WTC11 (cell line): Measurements from ENCODE around the gene NAV2. TPM values are rescaled to one million over a fixed set of nuclear protein-coding genes. Genes with fewer than 3 reads are reported as not detected.

ENCODE experiments used
- ATAC-seq: fragments of 200-7000 bp; cut with Tn5 transposase; 2 replicates; pipeline ENCODE4 v1.10.0; 2021; ENCODE audit warnings: mild to moderate bottlenecking, moderate library complexity
- CTCF ChIA-PET: fragments of 300-600 bp; sonication (Branson Sonifier 250); formaldehyde crosslinking; loops from one replicate; lab custom pipeline; 2021; ENCODE audit warnings: antibody characterized with exemption; lab: Charles Lee
- POLR2A ChIA-PET: fragments of 350-600 bp; sonication (Branson Sonifier 250); formaldehyde crosslinking; loops from one replicate; lab custom pipeline; 2021; ENCODE audit warnings: antibody characterized with exemption; lab: Charles Lee
- DNase-seq: peaks from one replicate; pipeline ENCODE4 v3.0.0; 2021; ENCODE audit warnings: low spot score
- H3K27ac Mint-ChIP-seq: 2 replicates; pipeline ENCODE4 v1.8.0; 2021; ENCODE audit warnings: mixed read lengths
- H3K27me3 Mint-ChIP-seq: 2 replicates; pipeline ENCODE4 v1.8.0; 2021; ENCODE audit warnings: low read depth, mild to moderate bottlenecking, moderate library complexity, mixed read lengths
- H3K36me3 Mint-ChIP-seq: 2 replicates; pipeline ENCODE4 v1.8.0; 2021; ENCODE audit warnings: mixed read lengths
- H3K4me1 Mint-ChIP-seq: 2 replicates; pipeline ENCODE4 v1.8.0; 2022; ENCODE audit warnings: mixed read lengths
- H3K4me3 Mint-ChIP-seq: 2 replicates; pipeline ENCODE4 v1.8.0; 2021; ENCODE audit warnings: mild to moderate bottlenecking, moderate library complexity, mixed read lengths
- H3K9me3 Mint-ChIP-seq: 2 replicates; pipeline ENCODE4 v1.8.0; 2021; ENCODE audit warnings: mixed read lengths
- ARID4B ChIP-seq: sonication (generic); formaldehyde crosslinking; IDR thresholded peaks from 2 replicates; pipeline ENCODE4 v1.8.0; 2023; ENCODE audit warnings: missing genetic modification reagents, mild to moderate bottlenecking, borderline replicate concordance
- EMX1 ChIP-seq: fragments of 250-450 bp; sonication (Bioruptor Pico); IDR thresholded peaks from 2 replicates; pipeline ENCODE4 v1.8.0; 2021; ENCODE audit warnings: mild to moderate bottlenecking
- FOXJ3 ChIP-seq: sonication (generic); formaldehyde crosslinking; IDR thresholded peaks from 2 replicates; pipeline ENCODE4 v1.9.0; 2021; ENCODE audit warnings: missing genetic modification reagents, mild to moderate bottlenecking, borderline replicate concordance
- GTF2I ChIP-seq: fragments of 250-450 bp; sonication (Bioruptor Pico); conservative IDR thresholded peaks from 2 replicates; pipeline ENCODE4 v1.4.0; 2021; ENCODE audit warnings: mild to moderate bottlenecking
- JUN ChIP-seq: sonication (generic); formaldehyde crosslinking; IDR thresholded peaks from 2 replicates; pipeline ENCODE4 v1.8.0; 2023; ENCODE audit warnings: mild to moderate bottlenecking, missing genetic modification reagents
- NR1H2 ChIP-seq: sonication (generic); formaldehyde crosslinking; IDR thresholded peaks from 2 replicates; pipeline ENCODE4 v1.9.0; 2021; ENCODE audit warnings: mild to moderate bottlenecking, moderate library complexity, missing genetic modification reagents
- OVOL2 ChIP-seq: fragments of 250-450 bp; sonication (Bioruptor Pico); IDR thresholded peaks from 2 replicates; pipeline ENCODE4 v1.9.0; 2021; ENCODE audit warnings: mild to moderate bottlenecking, borderline replicate concordance
- RELA ChIP-seq: sonication (generic); formaldehyde crosslinking; IDR thresholded peaks from 2 replicates; pipeline ENCODE4 v1.8.1; 2022; ENCODE audit warnings: missing genetic modification reagents, mild to moderate bottlenecking, borderline replicate concordance
- RORB ChIP-seq: fragments of 250-450 bp; sonication (Bioruptor Pico); IDR thresholded peaks from 2 replicates; pipeline ENCODE4 v1.9.0; 2021; ENCODE audit warnings: mild to moderate bottlenecking
- STAT6 ChIP-seq: sonication (generic); formaldehyde crosslinking; conservative IDR thresholded peaks from 2 replicates; pipeline ENCODE4 v1.8.1; 2023; ENCODE audit warnings: mild to moderate bottlenecking, low read depth, missing genetic modification reagents, moderate library complexity
- TCF7 ChIP-seq: sonication (generic); formaldehyde crosslinking; IDR thresholded peaks from 2 replicates; pipeline ENCODE4 v1.8.0; 2022; ENCODE audit warnings: mild to moderate bottlenecking, low read depth, missing genetic modification reagents, moderate library complexity
- total RNA-seq: library from RNA; stranded (reverse); gene quantifications from 3 replicates; pipeline ENCODE4 v1.2.3, GENCODE V29; 2021
- TF ChIP-seq, protein P1 (sequence below): sonication (generic); formaldehyde crosslinking; IDR thresholded peaks from 2 replicates; pipeline ENCODE4 v1.8.1; 2022; ENCODE audit warnings: low read depth, missing genetic modification reagents, borderline replicate concordance
- TF ChIP-seq, protein P2 (sequence below): fragments of 250-450 bp; sonication (Bioruptor Pico); IDR thresholded peaks from 2 replicates; pipeline ENCODE4 v1.9.0; 2021; ENCODE audit warnings: mild to moderate bottlenecking
- TF ChIP-seq, protein P3 (sequence below): sonication (generic); formaldehyde crosslinking; IDR thresholded peaks from 2 replicates; pipeline ENCODE4 v1.8.1; 2023; ENCODE audit warnings: mild to moderate bottlenecking, missing genetic modification reagents

The NAV2 gene
- total RNA-seq, 1 experiment from 2014 or later: 42.8 TPM

DNA sequence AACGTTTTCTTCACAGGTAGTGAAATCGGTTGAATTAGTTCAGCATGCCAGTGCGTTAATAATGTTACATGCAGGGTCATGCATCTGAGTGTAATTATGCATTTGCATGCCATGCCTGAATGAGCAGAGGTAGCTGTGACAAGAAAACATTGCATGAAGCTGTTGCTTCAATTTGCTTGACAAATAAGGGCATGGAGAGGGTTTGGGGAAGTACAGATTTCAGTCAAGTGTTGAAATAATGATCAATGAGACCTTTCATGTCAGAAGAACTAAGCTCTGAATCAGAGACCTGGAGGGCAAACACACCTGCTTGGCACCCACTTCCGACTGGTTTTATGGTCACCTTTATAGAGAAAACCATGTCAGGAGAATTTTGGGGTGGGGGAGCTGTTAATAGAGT, 226.2 kb downstream of the NAV2 start:
- Mint-ChIP-seq H3K4me1 (peaks cover 11% of the 10 kb centered on the region), H3K36me3 (peaks cover 14% of the 10 kb centered on the region), H3K4me3 (no peak overlapping the region), H3K9me3 (no peaks in the 10 kb centered on the region), H3K27ac (no peak overlapping the region), H3K27me3 (no peaks in the 10 kb centered on the region)
- POLR2A ChIA-PET: no interaction called here
- ATAC-seq (no peak), DNase-seq (no peak)
- TF ChIP-seq STAT6 (CRISPR knock-in tag) (no peak), NR1H2 (CRISPR knock-in tag) (no peak), RORB (CRISPR knock-in tag) (no peak), GTF2I (CRISPR knock-in tag) (no peak), ARID4B (CRISPR knock-in tag) (no peak), FOXJ3 (CRISPR knock-in tag) (no peak), EMX1 (CRISPR knock-in tag) (no peak), RELA (CRISPR knock-in tag) (no peak), TCF7 (CRISPR knock-in tag) (no peak), JUN (CRISPR knock-in tag) (no peak), OVOL2 (CRISPR knock-in tag) (no peak)
- TF ChIP-seq, protein P1, sequence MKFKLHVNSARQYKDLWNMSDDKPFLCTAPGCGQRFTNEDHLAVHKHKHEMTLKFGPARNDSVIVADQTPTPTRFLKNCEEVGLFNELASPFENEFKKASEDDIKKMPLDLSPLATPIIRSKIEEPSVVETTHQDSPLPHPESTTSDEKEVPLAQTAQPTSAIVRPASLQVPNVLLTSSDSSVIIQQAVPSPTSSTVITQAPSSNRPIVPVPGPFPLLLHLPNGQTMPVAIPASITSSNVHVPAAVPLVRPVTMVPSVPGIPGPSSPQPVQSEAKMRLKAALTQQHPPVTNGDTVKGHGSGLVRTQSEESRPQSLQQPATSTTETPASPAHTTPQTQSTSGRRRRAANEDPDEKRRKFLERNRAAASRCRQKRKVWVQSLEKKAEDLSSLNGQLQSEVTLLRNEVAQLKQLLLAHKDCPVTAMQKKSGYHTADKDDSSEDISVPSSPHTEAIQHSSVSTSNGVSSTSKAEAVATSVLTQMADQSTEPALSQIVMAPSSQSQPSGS: no peak
- TF ChIP-seq, protein P2, sequence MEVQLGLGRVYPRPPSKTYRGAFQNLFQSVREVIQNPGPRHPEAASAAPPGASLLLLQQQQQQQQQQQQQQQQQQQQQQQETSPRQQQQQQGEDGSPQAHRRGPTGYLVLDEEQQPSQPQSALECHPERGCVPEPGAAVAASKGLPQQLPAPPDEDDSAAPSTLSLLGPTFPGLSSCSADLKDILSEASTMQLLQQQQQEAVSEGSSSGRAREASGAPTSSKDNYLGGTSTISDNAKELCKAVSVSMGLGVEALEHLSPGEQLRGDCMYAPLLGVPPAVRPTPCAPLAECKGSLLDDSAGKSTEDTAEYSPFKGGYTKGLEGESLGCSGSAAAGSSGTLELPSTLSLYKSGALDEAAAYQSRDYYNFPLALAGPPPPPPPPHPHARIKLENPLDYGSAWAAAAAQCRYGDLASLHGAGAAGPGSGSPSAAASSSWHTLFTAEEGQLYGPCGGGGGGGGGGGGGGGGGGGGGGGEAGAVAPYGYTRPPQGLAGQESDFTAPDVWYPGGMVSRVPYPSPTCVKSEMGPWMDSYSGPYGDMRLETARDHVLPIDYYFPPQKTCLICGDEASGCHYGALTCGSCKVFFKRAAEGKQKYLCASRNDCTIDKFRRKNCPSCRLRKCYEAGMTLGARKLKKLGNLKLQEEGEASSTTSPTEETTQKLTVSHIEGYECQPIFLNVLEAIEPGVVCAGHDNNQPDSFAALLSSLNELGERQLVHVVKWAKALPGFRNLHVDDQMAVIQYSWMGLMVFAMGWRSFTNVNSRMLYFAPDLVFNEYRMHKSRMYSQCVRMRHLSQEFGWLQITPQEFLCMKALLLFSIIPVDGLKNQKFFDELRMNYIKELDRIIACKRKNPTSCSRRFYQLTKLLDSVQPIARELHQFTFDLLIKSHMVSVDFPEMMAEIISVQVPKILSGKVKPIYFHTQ (CRISPR knock-in tag): no peak
- TF ChIP-seq, protein P3, sequence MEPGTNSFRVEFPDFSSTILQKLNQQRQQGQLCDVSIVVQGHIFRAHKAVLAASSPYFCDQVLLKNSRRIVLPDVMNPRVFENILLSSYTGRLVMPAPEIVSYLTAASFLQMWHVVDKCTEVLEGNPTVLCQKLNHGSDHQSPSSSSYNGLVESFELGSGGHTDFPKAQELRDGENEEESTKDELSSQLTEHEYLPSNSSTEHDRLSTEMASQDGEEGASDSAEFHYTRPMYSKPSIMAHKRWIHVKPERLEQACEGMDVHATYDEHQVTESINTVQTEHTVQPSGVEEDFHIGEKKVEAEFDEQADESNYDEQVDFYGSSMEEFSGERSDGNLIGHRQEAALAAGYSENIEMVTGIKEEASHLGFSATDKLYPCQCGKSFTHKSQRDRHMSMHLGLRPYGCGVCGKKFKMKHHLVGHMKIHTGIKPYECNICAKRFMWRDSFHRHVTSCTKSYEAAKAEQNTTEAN: no peak
- CTCF ChIA-PET: interaction anchor here (0.7 to 1.4 kb wide), 7 partner anchors 10 to 194 kb away, joined by 3 to 10 read pairs (median 5); no protein-coding TSS in a partner anchor
